ENCODE measurements around the gene EXOC3L1.
A peak's percentile ranks its signal among the peaks of the same experiment; 100 is the strongest.

EXOC3L1 gene

DNA sequence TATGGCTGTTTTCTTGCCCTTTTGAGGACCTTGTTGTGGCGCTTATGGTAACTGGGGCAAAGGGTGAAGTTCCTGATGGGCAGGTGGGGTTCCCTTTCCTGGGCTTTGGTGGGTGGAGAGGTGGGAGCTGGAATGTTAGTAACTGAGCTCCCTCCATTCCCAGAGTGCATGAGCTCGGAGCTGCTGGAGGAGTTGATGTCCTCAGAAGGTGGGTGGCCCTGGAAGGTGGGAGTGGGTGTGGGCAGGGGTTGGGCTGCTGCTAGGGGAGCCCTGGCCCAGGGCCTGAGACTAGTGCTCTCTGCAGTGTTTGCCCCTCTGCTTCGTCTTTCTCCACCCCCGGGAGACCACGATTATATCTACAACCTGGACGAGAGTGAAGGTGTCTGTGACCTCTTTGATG is 7.8 kb upstream of the EXOC3L1 start:
- no peak for DNase-seq (ENCODE audit: low spot score)

GRCh38 chr16:67196881-67197280 is 6.9 kb upstream of the EXOC3L1 start:
- DNase-seq (ENCODE audit: low spot score) = no peak

- no peak for DNase-seq (ENCODE audit: low spot score)
Observed at GRCh38 chr16:67195676-67196075, 5.7 kb upstream of the EXOC3L1 start.

DNA sequence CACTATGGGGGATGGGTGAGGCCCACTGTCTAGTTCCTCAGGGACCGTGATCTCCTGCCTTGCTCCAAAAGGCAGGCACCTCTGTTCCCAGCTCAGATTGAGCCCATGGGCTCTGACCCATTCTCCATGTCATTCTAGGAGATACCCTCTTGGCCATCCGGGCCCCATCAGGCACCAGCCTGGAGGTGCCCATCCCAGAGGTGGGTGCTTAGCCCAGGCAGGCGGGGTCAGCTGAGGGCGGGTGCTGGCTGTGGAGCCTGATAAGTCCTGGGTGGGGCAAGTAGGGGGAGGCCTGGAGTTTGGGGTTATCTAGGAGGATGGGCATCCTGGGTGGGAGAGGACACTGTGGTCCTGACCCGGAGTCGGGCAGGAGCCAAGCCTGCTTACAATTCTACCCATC is 4.3 kb upstream of the EXOC3L1 start:
- peak; percentile 92 for DNase-seq (ENCODE audit: low spot score)

GRCh38 chr16:67193536-67193935 is 3.6 kb upstream of the EXOC3L1 start:
- DNase-seq (ENCODE audit: low spot score) = peak; percentile 41

GRCh38 chr16:67192781-67193361 is 2.9 kb upstream of the EXOC3L1 start:
- DNase-seq (ENCODE audit: low spot score) = peak; percentile 58

- peak; percentile 93 for DNase-seq (ENCODE audit: low spot score)
Observed at GRCh38 chr16:67191995-67192681, 2.2 kb upstream of the EXOC3L1 start, which contains the start of gene E2F4. TSS of gene E2F4 (plus strand) at chr16:67192155. CDS start at chr16:67192228, 73 bp downstream.

DNA sequence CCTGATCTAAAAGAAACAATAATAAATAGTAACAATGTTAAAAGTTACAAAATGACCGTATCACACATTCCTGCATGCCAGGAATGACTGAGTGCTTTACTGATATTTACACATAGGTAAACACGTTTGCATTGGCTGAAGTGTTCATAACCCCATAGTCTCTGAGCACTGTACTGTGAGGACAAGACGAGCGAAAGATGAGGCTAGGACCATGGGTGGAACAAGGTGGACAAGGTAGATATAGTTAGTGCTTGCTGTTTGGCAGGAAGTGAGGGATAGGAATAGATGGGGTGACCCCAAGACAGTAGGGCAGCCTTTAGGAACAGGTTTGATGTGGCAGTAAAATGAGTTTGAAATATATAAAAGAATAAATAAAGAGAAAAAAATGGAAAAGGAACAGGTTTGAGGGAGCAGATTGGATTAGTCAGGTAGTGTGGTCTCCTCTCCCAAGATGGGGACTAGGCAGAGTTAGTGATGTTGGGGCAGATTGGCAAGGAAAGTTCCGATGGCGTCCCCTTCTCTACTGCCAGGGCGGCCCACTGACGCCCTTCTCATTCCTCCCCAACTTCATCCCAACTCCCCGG is 1.6 kb upstream of the EXOC3L1 start:
- peak; percentile 53 for DNase-seq (ENCODE audit: low spot score)

DNA sequence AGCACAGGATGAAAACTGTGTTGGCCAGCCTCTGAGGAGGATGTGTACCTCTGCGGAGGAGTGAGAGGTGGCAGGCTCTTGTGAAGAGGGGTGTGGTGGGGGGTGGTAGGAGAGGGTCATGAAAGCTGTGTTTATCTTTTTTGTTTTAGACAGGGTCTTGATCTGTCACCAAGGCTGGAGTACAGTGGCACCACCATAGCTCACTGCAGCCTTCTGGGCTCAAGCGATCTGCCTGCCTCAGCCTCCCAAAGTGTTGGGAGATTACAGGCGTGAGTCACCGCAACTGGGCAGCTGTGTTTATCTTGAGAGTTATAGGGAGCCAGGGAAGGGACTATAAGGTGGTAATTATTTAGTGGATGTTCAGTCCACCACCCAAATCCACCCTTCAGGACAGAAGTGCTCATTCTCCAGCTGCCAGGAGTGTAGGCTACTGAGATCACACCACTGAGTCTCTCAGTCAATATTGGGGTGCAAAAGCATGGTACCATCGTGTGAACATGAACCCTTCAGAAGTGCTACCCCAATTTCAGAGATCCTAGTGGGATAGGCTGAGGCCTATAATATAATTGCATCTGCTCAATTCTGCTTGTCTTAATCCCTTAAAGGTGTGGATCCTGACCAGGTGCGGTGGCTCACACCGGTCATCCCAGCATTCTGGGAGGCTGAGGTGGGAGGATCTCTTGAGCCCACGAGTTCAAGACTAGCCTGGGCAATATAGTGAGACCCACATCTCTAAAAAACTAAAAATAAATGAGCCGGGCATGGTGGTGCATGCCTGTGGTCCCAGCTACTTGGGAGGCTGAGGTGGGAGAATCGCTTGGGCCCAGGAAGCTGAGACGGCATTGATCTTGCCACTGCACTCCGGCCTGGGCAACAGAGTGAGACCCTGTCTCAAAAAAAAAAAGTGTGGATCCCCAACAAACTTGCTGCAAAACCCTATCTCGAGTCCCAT is 788 bp upstream of the EXOC3L1 start:
- peak; percentile 86 for DNase-seq (ENCODE audit: low spot score)

DNA sequence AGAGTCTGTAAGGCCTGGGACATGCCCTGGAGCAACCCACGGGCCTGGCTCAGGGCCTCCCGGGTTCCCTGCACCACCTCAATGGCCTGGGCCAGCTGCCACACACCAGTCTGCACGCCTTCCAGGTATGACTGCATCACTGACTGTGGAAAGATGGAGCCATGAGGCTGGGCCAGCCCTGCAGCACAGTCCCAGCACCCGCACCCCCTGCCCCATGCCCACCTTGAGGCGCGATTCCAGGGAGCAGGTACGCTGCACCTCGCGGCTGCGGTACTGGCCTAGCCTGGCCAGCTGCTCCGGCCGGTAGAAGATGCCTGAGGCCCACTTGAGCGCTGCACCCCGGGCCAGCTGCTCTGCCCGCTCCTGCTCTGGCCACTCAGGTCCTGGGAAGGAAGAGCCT is 1.1 kb downstream of the EXOC3L1 start:
- no peak for DNase-seq (ENCODE audit: low spot score)

GRCh38 chr16:67188323-67188722 is 1.6 kb downstream of the EXOC3L1 start:
- no peak for DNase-seq (ENCODE audit: low spot score)

GRCh38 chr16:67187175-67187890 is 2.6 kb downstream of the EXOC3L1 start:
- DNase-seq (ENCODE audit: low spot score) = no peak

DNA sequence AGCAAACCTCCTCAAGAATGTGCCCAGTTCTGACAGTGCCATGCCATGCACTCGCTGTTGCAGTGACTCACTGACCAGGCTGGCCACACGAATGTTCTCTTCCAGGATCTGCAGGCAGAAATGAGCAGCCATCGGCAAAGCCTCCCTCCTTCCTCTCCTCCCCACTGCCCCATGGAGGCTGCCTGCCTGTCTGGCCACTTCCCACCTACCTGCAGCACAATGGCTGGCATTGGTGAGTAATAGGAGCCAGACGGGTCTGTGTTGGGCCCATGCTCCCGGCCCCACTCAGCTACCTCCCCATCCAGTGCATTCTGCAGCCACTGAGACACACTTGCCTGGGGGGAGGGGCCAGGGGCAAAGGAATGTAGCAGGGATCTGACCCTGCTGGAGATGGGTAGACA is 3.4 kb downstream of the EXOC3L1 start:
- no peak for DNase-seq (ENCODE audit: low spot score)

DNA sequence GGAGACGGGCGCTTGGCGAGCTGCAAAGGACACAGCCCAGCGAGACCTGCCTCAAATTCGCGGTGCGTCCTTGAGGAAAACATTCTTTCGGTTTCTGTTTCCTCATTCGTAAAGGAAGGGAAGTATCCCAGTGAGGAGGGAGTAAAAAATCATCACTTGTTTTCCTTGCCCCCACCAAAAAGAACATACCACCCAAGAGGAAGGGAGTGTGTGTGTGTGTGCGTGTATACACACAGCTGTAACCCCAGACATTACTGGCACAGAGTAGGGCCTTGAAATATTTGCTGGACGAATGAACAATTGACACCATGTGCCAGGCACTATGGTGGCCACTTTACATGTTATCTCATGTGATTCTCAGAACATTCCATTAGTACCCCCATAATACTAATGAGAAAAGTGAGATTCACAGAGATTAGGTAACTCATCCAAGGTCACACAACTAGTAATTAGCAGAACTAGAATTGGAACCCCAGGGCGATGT is 4.2 kb downstream of the EXOC3L1 start:
- DNase-seq (ENCODE audit: low spot score) = no peak

- peak; percentile 81 for DNase-seq (ENCODE audit: low spot score)
Observed at GRCh38 chr16:67184995-67185650, 4.8 kb downstream of the EXOC3L1 start.

DNA sequence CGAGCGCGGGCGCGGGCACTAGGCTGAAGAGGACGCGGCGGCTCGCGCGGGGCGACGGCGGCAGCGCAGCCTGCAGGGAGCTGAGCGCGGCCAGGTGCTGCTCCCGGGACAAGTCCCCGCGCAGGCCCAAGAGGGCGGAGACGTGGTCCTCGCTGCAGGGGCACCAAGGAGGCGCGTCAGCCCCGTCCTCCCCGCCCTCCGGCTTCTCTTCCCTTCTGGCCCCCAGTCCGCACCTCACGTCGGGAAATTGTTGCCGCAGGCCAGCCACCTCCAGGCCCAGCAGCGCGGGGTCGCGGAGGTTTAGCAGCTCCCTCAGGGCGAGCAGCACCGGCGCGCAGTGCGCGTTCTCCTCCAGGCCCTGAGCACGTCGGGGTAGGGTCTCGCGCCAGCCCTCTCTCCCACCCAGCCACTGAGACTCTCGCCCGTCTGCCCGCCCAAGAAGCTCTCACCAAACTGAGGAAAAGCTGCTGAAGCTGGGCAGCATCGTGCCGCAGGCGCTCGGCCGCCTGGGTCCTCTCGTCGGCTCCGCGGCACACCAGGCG is 5.4 kb downstream of the EXOC3L1 start:
- no peak for DNase-seq (ENCODE audit: low spot score)

- DNase-seq (ENCODE audit: low spot score) = peak; percentile 94
Observed at GRCh38 chr16:67183627-67184452, 6.1 kb downstream of the EXOC3L1 start, which contains the start of gene MATCAP1. TSS of gene MATCAP1 (minus strand) at chr16:67183963. CDS start at chr16:67180610, 3,353 bp downstream.

DNA sequence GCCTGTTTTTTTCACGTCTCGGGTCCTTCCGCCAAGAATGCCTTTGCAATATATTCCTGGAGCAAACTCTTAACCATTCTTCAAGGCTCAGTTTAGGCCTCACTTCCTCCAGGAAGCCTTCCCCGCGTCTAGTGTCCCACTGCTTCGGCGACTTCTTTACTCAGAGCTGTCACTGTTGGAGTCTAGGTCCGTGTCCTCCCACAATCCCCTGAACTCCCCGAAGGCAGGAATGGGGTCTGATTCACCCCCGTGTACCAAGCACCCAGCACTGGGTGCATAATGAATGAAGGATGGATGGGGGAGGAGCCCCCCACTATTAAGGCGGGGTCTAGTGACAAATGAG is 6.7 kb downstream of the EXOC3L1 start:
- DNase-seq (ENCODE audit: low spot score) = no peak

GRCh38 chr16:67182288-67182687 is 7.6 kb downstream of the EXOC3L1 start:
- DNase-seq (ENCODE audit: low spot score) = no peak

DNA sequence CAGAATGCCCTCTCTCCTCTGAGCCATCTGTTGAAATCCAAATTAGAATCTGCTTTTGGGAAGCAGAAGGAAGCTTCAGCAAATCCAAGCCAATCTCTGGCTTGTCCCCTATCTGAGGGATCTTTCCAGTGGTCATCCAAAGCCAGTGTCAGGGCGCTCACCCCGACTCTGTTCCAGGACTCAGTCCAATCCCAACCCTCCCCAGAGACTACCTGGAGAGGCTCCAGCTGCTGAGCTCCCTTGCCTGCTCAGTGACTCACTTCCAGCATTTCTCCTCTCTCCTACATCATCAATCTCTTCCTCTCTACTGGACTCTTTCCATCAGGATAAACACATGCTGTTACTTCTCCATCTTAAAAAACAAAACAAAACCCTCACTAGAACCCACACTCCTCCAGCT is 8.6 kb downstream of the EXOC3L1 start:
- no peak for DNase-seq (ENCODE audit: low spot score)

Data from hematopoietic multipotent progenitor cell treated with erythropoietin and hydrocortisone succinate and interleukin-3 and kit ligand, for 15 days (in vitro differentiated cells).